H1 (cell line): ENCODE results near the gene PRLHR. TPM values are rescaled to one million over a fixed set of nuclear protein-coding genes. Genes with fewer than 3 reads are reported as not detected.

Experiments used
- CTCF ChIA-PET: fragments of 300-600 bp; sonication (Branson Sonifier 250); formaldehyde crosslinking; loops from one replicate; lab custom pipeline; 2021; ENCODE audit not compliant: partially characterized antibody; lab: Charles Lee
- POLR2A ChIA-PET: fragments of 300-600 bp; sonication (Branson Sonifier 250); formaldehyde crosslinking; loops from one replicate; lab custom pipeline; 2021; ENCODE audit warnings: inconsistent platforms; ENCODE audit not compliant: partially characterized antibody; lab: Charles Lee
- DNase-seq, 2 experiments: peaks; one replicate each; pipeline versions ENCODE4 v3.0.0 to v3.0.0-alpha.2; 2010 to 2022; ENCODE audit warnings: low spot score in 2 of 2, low read depth in 1 of 2, mixed read lengths in 1 of 2
- FAIRE-seq: peaks from 2 replicates; lab custom pipeline; 2011; peaks lifted over from hg19 to GRCh38; lab: Jason Lieb, UNC
- H2AFZ ChIP-seq: 2 replicates; pipeline ENCODE4 v1.8.1; 2012; ENCODE audit warnings: low read length, inconsistent platforms
- H2AK5ac ChIP-seq: 2 replicates; pipeline ENCODE4 v1.6.1; 2013; ENCODE audit warnings: low read depth, low read length
- H2BK120ac ChIP-seq: replicated peaks from 2 replicates; pipeline ENCODE3; 2013; ENCODE audit warnings: low read depth, low read length, inconsistent platforms
- H2BK12ac ChIP-seq: 2 replicates; pipeline ENCODE4 v1.6.1; 2013; ENCODE audit warnings: low read depth, low read length
- H2BK15ac ChIP-seq: 2 replicates; pipeline ENCODE4 v1.6.1; 2013; ENCODE audit warnings: low read length
- H2BK20ac ChIP-seq: 2 replicates; pipeline ENCODE4 v1.6.1; 2013; ENCODE audit warnings: low read length
- H2BK5ac ChIP-seq: 2 replicates; pipeline ENCODE4 v1.6.1; 2013; ENCODE audit warnings: low read depth, low read length
- H3K14ac ChIP-seq: 2 replicates; pipeline ENCODE4 v1.6.1; 2013; ENCODE audit warnings: inconsistent platforms; ENCODE audit not compliant: insufficient read length
- H3K18ac ChIP-seq: 2 replicates; pipeline ENCODE4 v1.6.1; 2013; ENCODE audit warnings: low read length; ENCODE audit errors: extremely low read depth
- H3K23ac ChIP-seq: 2 replicates; pipeline ENCODE4 v1.6.1; 2013; ENCODE audit warnings: inconsistent platforms; ENCODE audit not compliant: insufficient read length
- H3K23me2 ChIP-seq: 2 replicates; pipeline ENCODE4 v1.6.1; 2013; ENCODE audit warnings: low read depth, low read length
- H3K27ac ChIP-seq: 2 replicates; pipeline ENCODE4 v1.6.1; 2011; ENCODE audit warnings: low read depth, low read length, inconsistent platforms
- H3K27me3 ChIP-seq, 4 experiments: replicated peaks in 1 of 4; 1 replicate in 1 of 4; 2 replicates in 3 of 4; pipeline versions ENCODE4 v1.6.1 to v1.8.1; 2011 to 2013; ENCODE audit warnings: low read length in 3 of 4, mild to moderate bottlenecking in 3 of 4, inconsistent platforms in 2 of 4, mixed read lengths in 2 of 4, moderate library complexity in 1 of 4; ENCODE audit not compliant: control insufficient read depth in 3 of 4, insufficient read depth in 3 of 4; ENCODE audit errors: extremely low read depth in 1 of 4
- H3K36me3 ChIP-seq, 4 experiments: 2 replicates each; pipeline versions ENCODE4 v1.6.1 to v1.8.1; 2011 to 2013; ENCODE audit warnings: mild to moderate bottlenecking in 4 of 4, low read length in 3 of 4, moderate library complexity in 2 of 4, control low read depth in 1 of 4, inconsistent platforms in 1 of 4; ENCODE audit not compliant: insufficient read depth in 4 of 4, control insufficient read depth in 2 of 4
- H3K4ac ChIP-seq: replicated peaks from 2 replicates; pipeline ENCODE3; 2013; ENCODE audit warnings: low read length, low read depth, mixed read lengths, inconsistent platforms; ENCODE audit not compliant: insufficient read length
- H3K4me1 ChIP-seq, 4 experiments: replicated peaks in 1 of 4; 1 replicate in 1 of 4; 2 replicates in 3 of 4; pipeline versions ENCODE4 v1.6.1 to v1.8.1; 2011 to 2013; ENCODE audit warnings: low read length in 3 of 4, inconsistent platforms in 2 of 4, mixed read lengths in 1 of 4; ENCODE audit not compliant: insufficient read depth in 4 of 4, control insufficient read depth in 3 of 4
- H3K4me2 ChIP-seq, 2 experiments: 2 replicates each; pipeline versions ENCODE4 v1.6.1 to v1.8.1; 2011 to 2013; ENCODE audit warnings: low read depth in 2 of 2, low read length in 2 of 2, control low read depth in 1 of 2, inconsistent platforms in 1 of 2, mild to moderate bottlenecking in 1 of 2; ENCODE audit not compliant: insufficient read depth in 1 of 2
- H3K4me3 ChIP-seq, 4 experiments: fragments of 200-600, 300-600 bp in 1 of 4; sonication (generic), shearing (Covaris generic), sonication (Bioruptor Twin) in 1 of 4; 2 replicates each; pipeline versions ENCODE4 v1.5.1 to v1.8.1; 2011 to 2016; ENCODE audit warnings: low read length in 4 of 4, low read depth in 3 of 4, control low read depth in 2 of 4, inconsistent platforms in 2 of 4, mild to moderate bottlenecking in 2 of 4, mixed read lengths in 1 of 4, moderate library complexity in 1 of 4; ENCODE audit not compliant: insufficient read depth in 2 of 4; ENCODE audit errors: extremely low read depth in 1 of 4
- H3K56ac ChIP-seq: replicated peaks from 2 replicates; pipeline ENCODE3; 2013; ENCODE audit warnings: low read depth, mild to moderate bottlenecking, mixed read lengths, low read length, inconsistent platforms; ENCODE audit not compliant: insufficient read length
- H3K79me1 ChIP-seq: 2 replicates; pipeline ENCODE4 v1.6.1; 2013; ENCODE audit warnings: low read depth, low read length, control low read depth
- H3K79me2 ChIP-seq, 2 experiments: 2 replicates each; pipeline versions ENCODE4 v1.6.1 to v1.8.1; 2012 to 2013; ENCODE audit warnings: low read length in 2 of 2, mild to moderate bottlenecking in 2 of 2, inconsistent platforms in 1 of 2; ENCODE audit not compliant: insufficient read depth in 2 of 2, control insufficient read depth in 1 of 2
- H3K9ac ChIP-seq, 4 experiments: replicated peaks in 1 of 4; 1 replicate in 1 of 4; 2 replicates in 3 of 4; pipeline versions ENCODE4 v1.6.1 to v1.8.1; 2011 to 2013; ENCODE audit warnings: low read depth in 3 of 4, low read length in 3 of 4, control low read depth in 2 of 4, mild to moderate bottlenecking in 2 of 4, moderate library complexity in 2 of 4, inconsistent platforms in 1 of 4; ENCODE audit errors: extremely low read depth in 1 of 4
- H3K9me3 ChIP-seq, 2 experiments: 2 replicates each; pipeline versions ENCODE4 v1.6.1 to v1.8.1; 2012 to 2013; ENCODE audit warnings: mild to moderate bottlenecking in 2 of 2, moderate library complexity in 2 of 2, control low read depth in 1 of 2, inconsistent platforms in 1 of 2, low read depth in 1 of 2, low read length in 1 of 2, mixed read lengths in 1 of 2; ENCODE audit not compliant: insufficient read depth in 2 of 2
- H4K20me1 ChIP-seq, 2 experiments: replicated peaks in 1 of 2; 2 replicates each; pipeline versions ENCODE3 to v1.8.1; 2011 to 2013; ENCODE audit warnings: inconsistent platforms in 2 of 2, low read length in 2 of 2, mild to moderate bottlenecking in 1 of 2; ENCODE audit not compliant: insufficient read depth in 2 of 2, control insufficient read depth in 1 of 2
- H4K5ac ChIP-seq: 2 replicates; pipeline ENCODE4 v1.6.1; 2013; ENCODE audit warnings: low read length, low read depth, mixed read lengths, inconsistent platforms; ENCODE audit not compliant: insufficient read length
- H4K8ac ChIP-seq: 2 replicates; pipeline ENCODE4 v1.8.0; 2013; ENCODE audit warnings: mild to moderate bottlenecking, moderate library complexity, low read length, inconsistent platforms; ENCODE audit not compliant: insufficient read depth; ENCODE audit errors: extremely low read depth
- H4K91ac ChIP-seq: replicated peaks from 2 replicates; pipeline ENCODE3; 2013; ENCODE audit warnings: low read length, mixed read lengths, inconsistent platforms; ENCODE audit not compliant: insufficient read length
- ATF2 ChIP-seq: IDR thresholded peaks from 2 replicates; pipeline ENCODE4 v1.6.1; 2012; ENCODE audit warnings: low read length, inconsistent platforms
- BACH1 ChIP-seq: IDR thresholded peaks from 2 replicates; pipeline ENCODE4 v1.6.1; 2012; ENCODE audit warnings: low read length, improper control_type of control experiment
- CHD1 ChIP-seq: IDR thresholded peaks from 2 replicates; pipeline ENCODE4 v1.6.1; 2012; ENCODE audit warnings: low read depth, low read length, improper control_type of control experiment
- CREB1 ChIP-seq: IDR thresholded peaks from 2 replicates; pipeline ENCODE4 v1.6.1; 2012; ENCODE audit warnings: inconsistent platforms
- HDAC2 ChIP-seq, 2 experiments: fragments of 300-600 bp in 1 of 2; sonication (generic) in 1 of 2; IDR thresholded peaks; 2 replicates each; pipeline ENCODE4 v1.6.1; 2011 to 2012; ENCODE audit warnings: low read depth in 2 of 2, low read length in 2 of 2, mild to moderate bottlenecking in 2 of 2, moderate library complexity in 2 of 2, borderline replicate concordance in 1 of 2, inconsistent platforms in 1 of 2
- POU5F1 ChIP-seq: IDR thresholded peaks from 2 replicates; pipeline ENCODE4 v1.6.1; 2011; ENCODE audit warnings: low read depth, mild to moderate bottlenecking, low read length, moderate library complexity
- RFX5 ChIP-seq: IDR thresholded peaks from 2 replicates; pipeline ENCODE4 v1.6.1; 2011; ENCODE audit warnings: low read depth, low read length, improper control_type of control experiment, borderline replicate concordance
- SAP30 ChIP-seq: fragments of 300-600 bp; sonication (generic); IDR thresholded peaks from 2 replicates; pipeline ENCODE4 v1.7.1; 2012; ENCODE audit warnings: low read length, moderate library complexity, mild to moderate bottlenecking, inconsistent platforms; ENCODE audit not compliant: insufficient read depth, insufficient replicate concordance
- SP2 ChIP-seq: IDR thresholded peaks from 2 replicates; pipeline ENCODE4 v1.6.1; 2012; ENCODE audit warnings: mild to moderate bottlenecking, low read length, inconsistent platforms
- TCF12 ChIP-seq: IDR thresholded peaks from 2 replicates; pipeline ENCODE4 v1.6.1; 2011; ENCODE audit warnings: low read depth, mild to moderate bottlenecking, low read length
- WGBS, 2 experiments: shearing (Covaris generic) in 1 of 2; methylation state at CpG; one replicate each; pipeline versions ENCODE4 v1.1.6 to v1.1.7; 2013 to 2015; ENCODE audit warnings: low lambda C conversion rate in 2 of 2, mixed read lengths in 2 of 2, inconsistent platforms in 1 of 2, low coverage in 1 of 2, missing lambda C conversion rate in 1 of 2; ENCODE audit not compliant: insufficient replicate concordance in 2 of 2, insufficient coverage in 1 of 2, insufficient read length in 1 of 2; ENCODE audit errors: extremely low coverage in 1 of 2, missing lambda C conversion rate in 1 of 2; 5-methylcytosine and 5-hydroxymethylcytosine counted together
- polyA plus RNA-seq, 7 experiments: library from polyadenylated mRNA; depleted of rRNA in 3 of 7; stranded (reverse) in 5 of 7; unstranded in 2 of 7; fragments of >200 nt in 5 of 7; fragments of 200-250 nt in 2 of 7; gene quantifications; 1 replicate in 5 of 7; 2 replicates in 1 of 7; 4 replicates in 1 of 7; pipeline versions ENCODE4 v1.2.1 to v1.2.3, GENCODE V29; 2011 to 2013; ENCODE audit warnings: missing spikeins in 2 of 7, mixed read lengths in 2 of 7
- total RNA-seq: library from RNA; stranded (reverse); fragmentation: NEBNext Ultra II Directional; extraction: Animal tissue kit (Norgen Biotek cat#: 25700); gene quantifications from 2 replicates; pipeline ENCODE4 v1.2.1, GENCODE V29; 2021

The PRLHR gene
- total and polyA plus RNA-seq, 2 of the 8 experiments (the other 6 are each of a cell fraction or from before 2014, with no cell fraction given), result not detected

DNA sequence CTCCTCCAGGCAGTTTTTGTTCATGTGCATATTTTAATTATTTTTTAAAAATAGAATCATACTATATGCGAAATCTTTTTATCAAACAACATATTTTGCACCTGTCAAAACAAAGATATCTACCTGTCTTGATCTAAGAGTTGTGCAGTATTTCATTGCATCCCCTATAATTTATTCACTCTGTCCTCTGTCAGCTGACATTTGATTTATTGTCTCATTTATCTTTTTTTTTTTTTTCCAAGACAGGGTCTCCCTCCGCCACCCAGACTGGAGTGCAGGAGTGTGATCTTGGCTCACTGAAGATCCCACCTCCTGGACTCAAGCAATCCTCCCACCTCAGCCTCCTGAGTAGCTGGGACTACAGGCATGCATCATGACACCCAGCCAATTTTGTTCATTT lies 49.0 kb downstream of the PRLHR start:
- no peak overlapping the region for H3K27ac ChIP-seq
- no peaks in the 10 kb centered on the region for H4K20me1 ChIP-seq
- no peak overlapping the region for H2BK5ac ChIP-seq
- no peak overlapping the region for H2AK5ac ChIP-seq
- no peaks in the 10 kb centered on the region for H3K79me1 ChIP-seq
- H2BK20ac ChIP-seq, result no peak overlapping the region
- H3K4ac ChIP-seq, result no peak overlapping the region
- H3K36me3 ChIP-seq, result no peaks in the 10 kb centered on the region; a peak in 1 of 8 replicates
- H3K23ac ChIP-seq, result no peak overlapping the region
- no peaks in the 10 kb centered on the region for H3K9me3 ChIP-seq
- H3K4me2 ChIP-seq, result no peak overlapping the region
- H2BK15ac ChIP-seq, result no peak overlapping the region
- H4K5ac ChIP-seq, result no peak overlapping the region
- FAIRE-seq (no peak), DNase-seq (no peak)
- H3K9ac ChIP-seq, result no peak overlapping the region
- no peaks in the 10 kb centered on the region for H3K79me2 ChIP-seq
- no peak overlapping the region for H3K18ac ChIP-seq
- H3K27me3 ChIP-seq, result no peaks in the 10 kb centered on the region
- CTCF ChIA-PET, result interaction anchor here (0.7 to 4.1 kb wide), 4 partner anchors 11 to 88 kb away, joined by 3 to 38 read pairs (median 8); no protein-coding TSS in a partner anchor
- 89% methylated on average over 2 of the region's 2 CpGs; no CpG with 5 or more reads in 1 of the 2 experiments for WGBS, 2 experiments
- H2AFZ ChIP-seq, result no peak overlapping the region
- H2BK120ac ChIP-seq, result no peak overlapping the region
- no peaks in the 10 kb centered on the region; the same call in 1 of the 2 replicates for H3K23me2 ChIP-seq
- no peak overlapping the region for H3K56ac ChIP-seq
- POLR2A ChIA-PET, result no interaction called here
- H3K4me1 ChIP-seq, result no peaks in the 10 kb centered on the region
- no peak overlapping the region for H4K91ac ChIP-seq
- no peak for TF ChIP-seq ATF2
- TF ChIP-seq SP2, result no peak
- no peak for TF ChIP-seq CREB1
- TF ChIP-seq SAP30, result no peak
- no peak for TF ChIP-seq HDAC2 (IDR thresholded peaks at IDR 0.05; ENCODE audit: borderline replicate concordance in 1 of 2, low read depth in 2 of 2, low read length in 2 of 2)
- TF ChIP-seq BACH1, result no peak
- no peak for TF ChIP-seq CHD1
- no peak for TF ChIP-seq TCF12
- TF ChIP-seq RFX5, result no peak
- TF ChIP-seq POU5F1, result no peak
- H2BK12ac ChIP-seq, result no peak overlapping the region
- no peak overlapping the region for H4K8ac ChIP-seq
- no peak overlapping the region for H3K14ac ChIP-seq
- no peak overlapping the region for H3K4me3 ChIP-seq
